CD4-positive, alpha-beta T cell (primary cell): ENCODE measurements around the gene NDST3. TPM values are rescaled to one million over a fixed set of nuclear protein-coding genes. Genes with fewer than 3 reads are reported as not detected.

Source experiments
- ATAC-seq: fragments of 200-7000 bp; cut with Tn5 transposase; one replicate; pipeline ENCODE4 v1.10.0; 2022; ENCODE audit warnings: mild to moderate bottlenecking; ENCODE audit not compliant: poor library complexity
- CTCF ChIA-PET: fragments of 350-600 bp; sonication (Branson Sonifier 250); formaldehyde crosslinking; loops from one replicate; lab custom pipeline; 2021; ENCODE audit warnings: antibody characterized with exemption, inconsistent platforms; lab: Charles Lee
- POLR2A ChIA-PET: fragments of 350-600 bp; sonication (Branson Sonifier 250); formaldehyde crosslinking; loops from one replicate; lab custom pipeline; 2021; ENCODE audit warnings: antibody characterized with exemption, inconsistent platforms; lab: Charles Lee
- DNase-seq, 14 experiments: peaks; one replicate each; pipeline ENCODE4 v3.0.0-alpha.2; 2013 to 2020; ENCODE audit warnings: mixed read lengths in 2 of 14
- H3K27ac ChIP-seq, 2 donors: one replicate each; pipeline versions ENCODE4 v1.5.1 to v1.7.0; 2013; ENCODE audit warnings: low read length in 2 of 2, low read depth in 1 of 2, mild to moderate bottlenecking in 1 of 2
- H3K27me3 ChIP-seq, 2 experiments: 1 replicate in 1 of 2; 2 replicates in 1 of 2; pipeline versions ENCODE4 v1.6.1 to v1.7.0; 2013; ENCODE audit warnings: low read length in 2 of 2, control low read depth in 1 of 2, mild to moderate bottlenecking in 1 of 2, moderate library complexity in 1 of 2; ENCODE audit not compliant: insufficient read depth in 2 of 2, control insufficient read depth in 1 of 2
- H3K36me3 ChIP-seq: one replicate; pipeline ENCODE4 v1.6.1; 2013; ENCODE audit warnings: low read length, control low read depth; ENCODE audit not compliant: insufficient read depth
- H3K4me1 ChIP-seq: one replicate; pipeline ENCODE4 v1.6.1; 2013; ENCODE audit warnings: low read length, control low read depth; ENCODE audit not compliant: insufficient read depth
- H3K4me3 ChIP-seq: one replicate; pipeline ENCODE4 v1.5.1; 2013; ENCODE audit warnings: mild to moderate bottlenecking, low read length, moderate library complexity
- H3K9me3 ChIP-seq, 2 experiments: 1 replicate in 1 of 2; 2 replicates in 1 of 2; pipeline versions ENCODE4 v1.6.1 to v1.7.0; 2013; ENCODE audit warnings: low read length in 2 of 2, mild to moderate bottlenecking in 2 of 2, control low read depth in 1 of 2, moderate library complexity in 1 of 2; ENCODE audit not compliant: control insufficient read depth in 1 of 2, insufficient read depth in 1 of 2
- H3K27ac Mint-ChIP-seq: one replicate; pipeline ENCODE4 v1.8.0; 2020; ENCODE audit warnings: mixed read lengths
- H3K27me3 Mint-ChIP-seq: one replicate; pipeline ENCODE4 v1.8.0; 2021; ENCODE audit warnings: mixed read lengths
- H3K36me3 Mint-ChIP-seq: one replicate; pipeline ENCODE4 v1.8.0; 2021; ENCODE audit warnings: low read depth, mixed read lengths
- H3K4me1 Mint-ChIP-seq: one replicate; pipeline ENCODE4 v1.8.0; 2021; ENCODE audit warnings: low read depth, mixed read lengths
- H3K4me3 Mint-ChIP-seq: one replicate; pipeline ENCODE4 v1.8.0; 2020; ENCODE audit warnings: mild to moderate bottlenecking, mixed read lengths
- H3K9me3 Mint-ChIP-seq: one replicate; pipeline ENCODE4 v1.8.0; 2020; ENCODE audit warnings: mixed read lengths
- intact Hi-C, 2 experiments: fragments of 100-400 bp; cut with DNase I in 1 of 2; cut with micrococcal nuclease in 1 of 2; formaldehyde crosslinking; loops; one replicate each; pipeline versions ENCODE4 v1.15.1 to v1.9.0; 2023 to 2025; cut with DNase I, micrococcal nuclease
- total RNA-seq, 174 experiments: library from RNA in 2 of 174; stranded (reverse) in 2 of 174; gene quantifications; one replicate each; pipeline ENCODE4 v1.2.3 and lab custom pipeline; 2021 to 2026
- TF ChIP-seq, protein P1 (sequence below): fragments of 200-600 bp; IDR thresholded peaks from one replicate; pipeline ENCODE4 v1.8.0; 2022; ENCODE audit warnings: antibody characterized with exemption, mild to moderate bottlenecking

Gene NDST3
- total RNA-seq, 2 experiments from 2014 or later: not detected

DNA sequence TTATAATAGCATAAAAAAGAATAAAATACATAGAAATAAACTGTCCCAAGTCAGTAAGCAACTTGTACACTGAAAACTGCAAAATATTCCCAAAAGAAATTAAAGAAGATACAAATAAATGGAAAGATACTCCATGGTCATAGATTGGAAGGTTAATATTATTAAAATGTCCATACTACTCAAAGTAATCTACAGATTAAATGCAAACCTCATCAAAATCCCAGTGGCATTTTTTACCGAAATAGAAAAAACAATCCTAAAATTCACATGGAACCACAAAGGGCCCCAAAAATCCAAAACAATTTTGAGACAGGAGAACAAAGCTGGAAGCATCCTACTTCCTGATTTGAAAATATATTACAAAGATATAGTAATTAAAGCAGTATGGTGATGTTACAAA is 133.0 kb downstream of the NDST3 start:
- no peak for DNase-seq
- no peaks in the 10 kb centered on the region for H3K36me3 Mint-ChIP-seq
- no peak for ATAC-seq

DNA sequence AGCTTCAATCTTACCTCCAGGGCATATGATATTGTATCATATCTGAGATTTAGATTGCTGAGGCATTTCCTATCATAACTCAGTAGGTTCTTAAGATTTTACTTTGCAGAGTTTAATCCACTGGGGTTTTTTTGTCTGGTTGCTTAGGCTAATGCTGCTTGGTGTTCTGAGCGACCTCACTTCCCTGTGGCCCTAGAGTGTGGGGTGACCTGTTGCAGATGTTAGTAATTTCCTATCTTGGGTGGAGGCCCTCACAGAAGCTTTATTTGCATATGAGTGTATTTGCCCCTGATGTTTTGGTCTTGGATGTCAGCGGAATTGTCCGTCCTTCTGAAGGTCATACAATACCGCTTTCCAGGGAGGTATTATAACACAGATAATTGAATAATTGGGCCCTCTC is 137.1 kb downstream of the NDST3 start:
- H3K9me3 Mint-ChIP-seq: no peaks in the 10 kb centered on the region
- ChIA-PET CTCF (no interaction called here), POLR2A (interaction anchor here (0.7 kb wide), 1 partner anchor 389 kb away, joined by 3 read pairs; no protein-coding TSS in a partner anchor)
- TF ChIP-seq, protein P1, sequence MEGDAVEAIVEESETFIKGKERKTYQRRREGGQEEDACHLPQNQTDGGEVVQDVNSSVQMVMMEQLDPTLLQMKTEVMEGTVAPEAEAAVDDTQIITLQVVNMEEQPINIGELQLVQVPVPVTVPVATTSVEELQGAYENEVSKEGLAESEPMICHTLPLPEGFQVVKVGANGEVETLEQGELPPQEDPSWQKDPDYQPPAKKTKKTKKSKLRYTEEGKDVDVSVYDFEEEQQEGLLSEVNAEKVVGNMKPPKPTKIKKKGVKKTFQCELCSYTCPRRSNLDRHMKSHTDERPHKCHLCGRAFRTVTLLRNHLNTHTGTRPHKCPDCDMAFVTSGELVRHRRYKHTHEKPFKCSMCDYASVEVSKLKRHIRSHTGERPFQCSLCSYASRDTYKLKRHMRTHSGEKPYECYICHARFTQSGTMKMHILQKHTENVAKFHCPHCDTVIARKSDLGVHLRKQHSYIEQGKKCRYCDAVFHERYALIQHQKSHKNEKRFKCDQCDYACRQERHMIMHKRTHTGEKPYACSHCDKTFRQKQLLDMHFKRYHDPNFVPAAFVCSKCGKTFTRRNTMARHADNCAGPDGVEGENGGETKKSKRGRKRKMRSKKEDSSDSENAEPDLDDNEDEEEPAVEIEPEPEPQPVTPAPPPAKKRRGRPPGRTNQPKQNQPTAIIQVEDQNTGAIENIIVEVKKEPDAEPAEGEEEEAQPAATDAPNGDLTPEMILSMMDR: no peak
- H3K4me3 Mint-ChIP-seq: no peak overlapping the region
- DNase-seq (no peak), ATAC-seq (no peak)
- H3K27ac Mint-ChIP-seq: no peak overlapping the region
- no peaks in the 10 kb centered on the region for H3K4me1 ChIP-seq
- no peaks in the 10 kb centered on the region for H3K36me3 Mint-ChIP-seq
- H3K27me3 Mint-ChIP-seq: no peaks in the 10 kb centered on the region
- H3K36me3 ChIP-seq: no peaks in the 10 kb centered on the region
- H3K27me3 ChIP-seq: peaks cover 0 to 4% of the 10 kb centered on the region in 2 experiments
- no peaks in the 10 kb centered on the region for H3K9me3 ChIP-seq
- intact Hi-C loops: no loop called here
- no peak overlapping the region for H3K27ac ChIP-seq
- peaks cover 23% of the 10 kb centered on the region for H3K4me1 Mint-ChIP-seq
- H3K4me3 ChIP-seq: no peak overlapping the region

More for the DNA sequence above, 133.0 kb downstream of the NDST3 start:
- Histone ChIP-seq H3K4me3 (no peak overlapping the region), H3K36me3 (no peaks in the 10 kb centered on the region), H3K27ac (no peak overlapping the region), H3K9me3 (no peaks in the 10 kb centered on the region), H3K27me3 (no peaks in the 10 kb centered on the region), H3K4me1 (no peaks in the 10 kb centered on the region)
- no peaks in the 10 kb centered on the region for H3K27me3 Mint-ChIP-seq
- intact Hi-C loops: no loop called here
- POLR2A ChIA-PET: no interaction called here
- no peak overlapping the region for H3K4me3 Mint-ChIP-seq
- peaks cover 4% of the 10 kb centered on the region for H3K9me3 Mint-ChIP-seq
- no peak overlapping the region for H3K27ac Mint-ChIP-seq
- CTCF ChIA-PET: no interaction called here
- no peaks in the 10 kb centered on the region for H3K4me1 Mint-ChIP-seq
- TF ChIP-seq, protein P1: no peak

DNA sequence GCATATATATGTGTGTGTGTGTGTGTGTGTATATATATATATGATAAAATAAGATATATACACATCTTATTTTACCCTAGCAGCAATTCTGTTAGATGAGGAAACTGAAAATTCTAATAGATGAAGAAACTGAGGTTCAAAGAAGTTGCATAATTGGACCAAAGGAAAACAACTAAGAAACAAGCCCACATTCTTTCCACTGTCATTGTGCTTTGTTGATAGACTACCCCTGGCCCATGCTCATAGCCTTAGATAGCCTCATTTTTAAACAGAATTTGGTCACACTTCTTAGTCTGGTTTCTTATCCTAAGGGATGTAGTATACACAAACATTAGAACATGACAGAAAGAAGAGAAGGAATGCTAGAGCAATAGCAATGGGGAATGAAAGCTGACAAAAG is 138.8 kb downstream of the NDST3 start:
- Histone ChIP-seq H3K9me3 (no peaks in the 10 kb centered on the region), H3K4me1 (no peaks in the 10 kb centered on the region), H3K27ac (no peak overlapping the region), H3K36me3 (no peaks in the 10 kb centered on the region), H3K4me3 (no peak overlapping the region), H3K27me3 (peaks cover 0 to 4% of the 10 kb centered on the region in 2 experiments)
- ChIA-PET POLR2A (no interaction called here), CTCF (no interaction called here)
- H3K9me3 Mint-ChIP-seq: no peaks in the 10 kb centered on the region
- no peaks in the 10 kb centered on the region for H3K27me3 Mint-ChIP-seq
- TF ChIP-seq, protein P1: no peak
- H3K4me1 Mint-ChIP-seq: peaks cover 23% of the 10 kb centered on the region
- ATAC-seq (no peak), DNase-seq (no peak)
- no peaks in the 10 kb centered on the region for H3K36me3 Mint-ChIP-seq
- no peak overlapping the region for H3K4me3 Mint-ChIP-seq
- intact Hi-C loops: no loop called here
- no peak overlapping the region for H3K27ac Mint-ChIP-seq
